Stimulated activated naive CD4-positive, alpha-beta T cell (primary cell): ENCODE results near the gene TMSB10.
"Not testable (repeated sequence)": the region's sequence is repeated elsewhere in the genome, so short reads cannot be mapped to it uniquely, and the experiment has no call there.

Source experiments
- DNase-seq, 6 experiments: peaks; one replicate each; lab custom pipeline; 2025; lab: John Stamatoyannopoulos, UW

The TMSB10 gene

DNA sequence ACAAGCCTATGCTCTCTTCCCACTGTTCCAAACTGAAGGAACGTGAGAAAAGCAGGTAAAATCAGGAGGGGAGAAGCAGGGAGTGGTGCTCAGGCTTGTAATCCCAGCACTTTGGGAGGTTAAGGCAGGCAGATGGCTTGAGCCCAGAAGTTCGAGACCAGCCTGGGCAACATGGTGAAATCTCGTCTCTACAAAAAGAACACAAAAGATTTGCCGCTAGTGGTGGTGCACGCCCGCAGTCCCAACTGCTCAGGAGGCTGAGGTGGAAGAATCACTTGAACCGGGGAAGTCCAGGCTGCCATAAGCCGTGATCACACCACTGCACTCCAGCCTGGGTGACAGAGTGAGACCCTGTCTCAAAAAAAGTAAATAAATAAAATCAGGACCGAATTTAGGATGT is 1.3 kb upstream of the TMSB10 start:
- peak in 1 of 6 experiments; percentile 23 for DNase-seq

DNA sequence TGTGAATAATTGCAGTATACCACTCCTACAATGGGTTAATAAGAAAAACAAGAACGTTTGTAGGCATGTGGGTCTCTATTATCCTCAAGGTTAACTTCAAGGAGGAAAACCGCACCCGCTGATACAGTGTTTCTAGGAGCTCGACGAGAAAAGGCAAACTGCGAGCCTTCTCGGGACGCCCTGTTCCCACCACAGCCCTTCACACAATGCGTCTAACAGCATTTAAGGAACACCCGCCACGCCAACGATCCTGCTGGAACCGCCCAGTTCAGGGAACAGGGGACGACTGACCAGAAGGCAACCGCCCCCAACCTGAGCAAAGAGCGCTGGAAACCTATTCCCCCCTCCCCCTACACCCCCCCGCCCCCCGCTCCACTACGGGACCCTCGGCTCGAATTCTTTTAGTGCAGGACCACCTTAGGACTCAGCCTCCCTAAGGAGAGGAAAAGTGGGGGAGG is 710 bp upstream of the TMSB10 start:
- peak; percentile 25 to 69 (median 52) for DNase-seq

DNA sequence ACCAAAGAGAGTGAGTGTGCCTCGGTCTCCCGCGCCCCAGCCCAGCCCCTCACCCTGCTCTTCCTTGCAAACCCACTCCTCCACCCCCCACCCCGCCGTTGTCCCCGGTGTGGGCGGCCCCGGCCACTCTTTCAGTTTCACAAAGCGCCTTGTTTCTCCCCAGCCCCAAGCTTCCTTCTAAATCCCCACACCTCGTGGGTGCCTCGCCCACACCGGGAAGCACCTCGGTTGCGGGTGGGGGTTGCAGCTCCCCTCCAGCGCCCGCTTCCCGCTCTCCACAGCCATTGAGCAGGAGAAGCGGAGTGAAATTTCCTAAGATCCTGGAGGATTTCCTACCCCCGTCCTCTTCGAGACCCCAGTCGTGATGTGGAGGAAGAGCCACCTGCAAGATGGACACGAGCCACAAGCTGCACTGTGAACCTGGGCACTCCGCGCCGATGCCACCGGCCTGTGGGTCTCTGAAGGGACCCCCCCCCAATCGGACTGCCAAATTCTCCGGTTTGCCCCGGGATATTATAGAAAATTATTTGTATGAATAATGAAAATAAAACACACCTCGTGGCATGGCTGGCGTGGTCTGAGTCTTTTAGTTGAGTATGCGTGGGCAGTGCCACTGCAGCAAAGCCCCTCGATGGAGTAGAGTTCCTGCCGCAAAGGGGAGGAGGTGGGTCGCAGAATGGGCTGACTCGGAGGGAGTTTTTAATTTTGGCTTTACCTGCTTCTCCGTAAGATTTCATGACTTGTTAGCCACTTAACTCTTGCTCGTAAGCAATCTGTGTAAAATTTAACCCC is 848 bp downstream of the TMSB10 start:
- DNase-seq, result peak in 5 of 6 experiments; percentile 11 to 54 (median 51)

DNA sequence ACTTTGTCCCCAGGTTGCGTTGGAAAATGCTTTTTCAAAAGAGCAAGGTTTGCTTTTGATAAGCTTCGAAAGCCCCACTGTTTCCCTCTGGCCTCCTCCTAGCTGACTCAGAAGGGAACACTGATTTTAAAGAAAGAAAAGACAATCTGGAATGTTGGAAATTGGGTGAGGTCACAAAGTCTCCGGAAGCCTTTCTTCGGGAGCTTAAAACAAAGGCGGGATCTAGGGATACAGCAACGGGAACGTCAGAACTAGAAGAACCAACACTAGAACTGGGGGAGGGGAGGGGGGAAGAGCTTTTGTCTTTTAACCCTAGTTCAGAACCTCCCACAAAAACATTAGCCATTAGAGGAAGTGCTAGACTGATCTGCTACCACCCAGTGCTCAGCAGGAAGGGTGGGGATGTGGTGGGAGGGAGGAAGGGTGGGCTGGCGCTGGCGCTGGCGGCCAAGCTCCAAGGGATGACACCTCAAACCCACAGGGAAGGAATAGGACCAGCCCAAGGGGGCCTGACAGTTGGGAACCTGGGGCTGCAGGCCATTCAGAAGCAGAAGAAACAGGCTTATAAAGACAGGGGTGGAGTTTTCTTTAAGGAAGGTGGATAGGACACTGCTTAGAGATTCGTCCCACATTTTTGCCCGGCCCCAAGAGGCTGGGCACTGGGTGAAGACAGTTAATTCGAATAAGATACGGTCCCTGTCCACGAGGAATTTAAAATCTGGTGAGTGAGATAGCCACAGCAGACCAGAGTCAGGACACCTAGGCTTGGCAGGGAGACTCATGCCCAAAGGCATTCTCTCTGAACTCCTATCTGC is 1.7 kb downstream of the TMSB10 start:
- peak; percentile 22 to 77 (median 60) for DNase-seq

DNA sequence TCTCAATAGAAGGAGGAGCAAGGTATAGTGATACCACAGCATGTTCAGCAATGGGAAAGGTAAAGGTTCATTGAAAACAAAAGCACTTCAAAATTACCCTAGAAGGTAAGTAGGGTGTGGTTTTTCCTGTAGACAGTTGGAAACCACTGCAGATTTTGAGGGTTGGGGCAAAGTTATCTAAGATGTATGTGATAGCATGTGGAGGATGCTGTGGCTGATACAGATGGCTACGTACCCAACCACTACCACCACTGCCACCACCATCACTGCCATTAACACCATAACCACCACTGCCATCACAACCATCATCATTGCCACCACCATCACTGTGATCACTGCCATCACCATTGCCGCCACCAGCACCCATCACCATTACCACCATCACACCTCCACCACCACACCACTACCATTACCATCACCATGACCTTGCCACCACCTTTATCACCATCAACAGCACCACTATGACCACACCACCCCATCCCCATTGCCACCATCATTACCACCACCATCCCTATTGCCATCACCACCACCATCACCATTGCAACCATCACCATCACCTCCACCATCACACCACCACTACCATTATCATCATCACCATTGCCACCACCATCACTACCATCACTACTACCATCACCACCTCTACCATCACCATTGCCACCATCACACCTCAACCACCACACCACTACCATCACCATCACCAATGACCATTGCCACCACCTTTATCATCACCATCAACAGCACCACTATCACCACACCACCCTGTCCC is 3.7 kb downstream of the TMSB10 start:
- peak in 4 of 6 experiments; percentile 10 to 74 (median 41) for DNase-seq

DNA sequence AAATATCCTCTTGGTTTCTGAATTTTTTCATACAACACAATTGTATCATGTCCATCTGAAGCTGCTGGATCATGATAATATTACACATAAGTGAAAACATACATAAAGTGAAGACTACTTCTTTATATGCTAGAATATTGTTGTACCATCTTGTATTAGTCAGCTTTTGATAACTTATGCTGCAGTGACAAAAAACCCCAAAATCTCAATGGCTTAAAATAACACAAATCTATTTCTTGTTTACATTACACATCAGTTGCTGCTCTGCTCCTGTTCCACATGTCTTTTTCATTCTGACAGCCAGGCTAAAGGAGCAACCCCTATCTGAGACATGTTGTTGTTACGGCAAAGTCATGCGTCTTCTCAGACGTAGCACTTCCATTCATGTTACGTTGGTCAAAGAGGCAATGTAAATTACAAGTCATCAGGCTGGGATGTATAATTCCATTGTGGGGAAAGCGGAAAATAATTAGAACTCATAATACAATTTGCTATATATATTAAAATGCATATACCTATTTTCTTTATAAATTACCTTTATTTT is 5.8 kb downstream of the TMSB10 start:
- DNase-seq, result no peak

DNA sequence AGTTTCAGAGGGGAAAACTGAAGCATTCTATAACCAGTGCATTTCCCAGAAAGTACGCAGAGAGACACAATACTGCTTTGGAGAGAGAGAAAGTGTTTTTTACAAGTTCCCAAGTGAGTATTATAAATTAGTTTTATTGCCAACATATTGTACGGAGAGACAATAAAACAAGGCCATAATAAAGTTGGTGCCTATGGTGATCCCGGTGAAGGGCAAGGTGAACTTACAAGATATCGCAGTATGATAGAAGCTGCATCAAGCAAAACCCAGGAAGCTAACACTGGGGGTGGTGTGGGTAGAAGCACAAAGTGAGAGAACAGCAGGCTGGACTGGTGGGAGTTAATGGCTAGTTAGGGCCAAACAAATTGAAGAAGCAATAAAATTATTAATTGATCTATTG is 7.5 kb downstream of the TMSB10 start:
- DNase-seq, result no peak

DNA sequence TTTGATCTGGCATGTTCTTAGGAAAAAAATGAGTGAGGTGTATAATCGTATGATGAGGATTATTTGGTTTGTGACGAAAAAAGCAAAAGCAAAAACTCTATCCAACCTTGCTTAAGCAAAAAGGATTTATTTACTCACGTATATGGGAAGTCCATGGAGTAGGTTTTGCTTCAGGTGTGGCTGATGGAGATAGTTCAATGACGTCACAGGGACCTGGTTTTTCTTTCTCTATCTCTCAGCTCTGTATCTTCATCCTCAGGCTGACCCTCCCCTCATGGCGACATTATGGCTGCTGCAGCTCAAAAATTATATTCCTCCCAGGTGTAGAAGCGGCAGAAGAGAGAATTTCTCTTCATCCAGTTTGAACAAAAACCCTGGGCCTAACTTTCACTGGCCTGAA is 8.9 kb downstream of the TMSB10 start:
- DNase-seq, result no peak

DNA sequence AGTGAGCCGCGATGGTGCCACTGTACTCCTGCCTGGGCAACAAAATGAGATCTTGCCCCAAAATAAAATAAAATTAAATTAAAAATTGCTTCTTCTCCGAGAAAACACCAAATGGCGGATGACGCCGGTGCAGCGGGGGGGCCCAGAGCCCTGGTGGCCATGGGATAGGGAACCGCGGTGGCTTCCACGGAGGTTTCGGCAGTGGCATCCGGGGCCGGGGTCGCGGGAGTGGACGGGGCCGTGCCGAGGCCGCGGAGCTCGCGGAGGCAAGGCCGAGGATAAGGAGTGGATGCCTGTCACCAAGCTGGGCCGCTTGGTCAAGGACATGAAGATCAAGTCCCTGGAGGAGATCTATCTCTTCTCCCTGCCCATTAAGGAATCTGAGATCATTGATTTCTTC is 10.2 kb downstream of the TMSB10 start:
- DNase-seq, result not testable (repeated sequence)

DNA sequence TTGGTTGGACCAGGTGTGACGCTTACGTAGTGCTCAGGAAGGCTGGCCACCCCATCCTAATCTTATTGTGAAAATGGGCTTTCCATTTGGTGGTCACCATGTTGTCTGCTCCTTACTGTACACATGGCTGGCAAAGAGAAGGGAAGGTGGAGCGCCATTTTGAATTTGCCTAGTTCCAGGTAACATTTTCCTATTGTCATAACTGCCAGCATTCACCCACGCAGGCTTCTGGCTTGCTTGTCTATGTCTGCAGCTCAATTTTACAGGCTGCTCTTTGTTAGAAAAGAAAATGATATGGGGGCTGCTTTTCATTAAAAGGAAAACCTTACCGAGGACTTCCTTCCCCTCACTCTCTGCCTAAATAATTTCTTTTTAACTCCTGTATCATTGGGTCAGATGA is 12.4 kb downstream of the TMSB10 start:
- not testable (repeated sequence) for DNase-seq

DNA sequence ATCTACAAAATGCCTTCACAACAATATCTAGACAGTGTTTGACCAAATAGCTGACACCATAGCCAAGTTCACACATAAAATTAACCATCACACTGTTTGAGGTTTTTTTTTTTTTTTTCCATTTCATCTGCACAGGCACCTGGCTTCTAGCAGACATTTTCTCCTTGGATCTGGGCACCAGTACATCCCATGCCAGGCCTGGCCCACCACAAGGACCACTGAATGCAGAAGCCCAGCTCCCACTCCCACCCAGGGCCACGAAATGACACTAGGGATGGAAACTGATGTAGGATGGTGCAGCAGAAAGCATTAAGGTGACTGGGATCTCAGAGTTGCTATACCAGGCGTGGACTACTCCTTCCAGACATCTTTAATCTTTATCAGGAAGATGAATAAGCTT is 13.0 kb downstream of the TMSB10 start:
- no peak for DNase-seq

DNA sequence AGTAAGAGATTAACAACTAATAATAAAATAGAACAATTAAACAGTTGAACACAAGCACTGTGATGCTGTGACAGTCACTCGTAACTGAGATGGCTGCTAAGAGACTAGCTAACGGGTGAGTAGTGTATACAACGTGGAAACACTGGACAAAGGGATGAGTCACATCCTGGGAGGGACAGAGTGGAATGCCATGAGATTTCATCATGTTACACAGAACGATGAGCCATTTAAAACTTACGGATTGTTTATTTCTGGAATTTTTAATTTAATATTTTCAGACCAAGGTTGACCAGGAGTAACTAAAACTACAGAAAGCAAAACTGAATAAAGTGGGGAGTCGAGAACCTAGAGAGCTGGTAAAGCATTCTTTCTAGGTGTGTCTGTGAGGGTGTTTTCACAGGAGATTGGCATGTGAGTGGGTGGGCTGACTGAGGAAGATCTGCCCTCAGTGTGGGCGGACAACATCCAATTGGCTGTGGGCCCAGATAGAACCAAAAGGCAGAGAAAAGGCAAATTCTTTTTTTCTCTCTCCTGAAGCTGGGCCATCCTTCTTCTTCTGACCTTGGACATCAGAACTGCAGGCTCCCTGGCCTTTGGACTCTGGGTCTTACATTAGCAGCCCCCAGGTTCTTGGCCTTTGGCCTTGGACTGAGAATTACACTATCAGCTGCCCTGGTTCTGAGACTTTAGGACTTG is 14.6 kb downstream of the TMSB10 start:
- peak in 4 of 6 experiments; percentile 26 to 41 (median 36) for DNase-seq

DNA sequence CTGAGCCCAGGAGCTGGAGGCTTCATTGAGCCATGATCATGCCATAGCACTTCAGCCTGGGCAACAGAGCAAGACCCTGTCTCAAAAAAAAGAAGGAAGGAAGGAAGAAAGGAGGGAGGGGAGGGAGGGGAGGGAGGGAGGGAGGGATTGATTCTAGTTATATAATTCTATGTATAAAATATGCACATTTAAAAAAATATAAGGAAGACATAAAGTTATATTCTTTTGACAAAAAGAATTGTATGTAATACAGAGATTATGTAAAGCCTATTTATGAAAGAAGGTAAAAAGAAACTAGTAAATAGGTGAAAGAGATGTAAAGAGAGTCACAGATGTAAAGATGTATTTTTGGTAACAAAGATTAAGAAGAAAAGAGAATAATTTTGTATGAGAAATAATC is 17.6 kb downstream of the TMSB10 start:
- DNase-seq, result no peak

DNA sequence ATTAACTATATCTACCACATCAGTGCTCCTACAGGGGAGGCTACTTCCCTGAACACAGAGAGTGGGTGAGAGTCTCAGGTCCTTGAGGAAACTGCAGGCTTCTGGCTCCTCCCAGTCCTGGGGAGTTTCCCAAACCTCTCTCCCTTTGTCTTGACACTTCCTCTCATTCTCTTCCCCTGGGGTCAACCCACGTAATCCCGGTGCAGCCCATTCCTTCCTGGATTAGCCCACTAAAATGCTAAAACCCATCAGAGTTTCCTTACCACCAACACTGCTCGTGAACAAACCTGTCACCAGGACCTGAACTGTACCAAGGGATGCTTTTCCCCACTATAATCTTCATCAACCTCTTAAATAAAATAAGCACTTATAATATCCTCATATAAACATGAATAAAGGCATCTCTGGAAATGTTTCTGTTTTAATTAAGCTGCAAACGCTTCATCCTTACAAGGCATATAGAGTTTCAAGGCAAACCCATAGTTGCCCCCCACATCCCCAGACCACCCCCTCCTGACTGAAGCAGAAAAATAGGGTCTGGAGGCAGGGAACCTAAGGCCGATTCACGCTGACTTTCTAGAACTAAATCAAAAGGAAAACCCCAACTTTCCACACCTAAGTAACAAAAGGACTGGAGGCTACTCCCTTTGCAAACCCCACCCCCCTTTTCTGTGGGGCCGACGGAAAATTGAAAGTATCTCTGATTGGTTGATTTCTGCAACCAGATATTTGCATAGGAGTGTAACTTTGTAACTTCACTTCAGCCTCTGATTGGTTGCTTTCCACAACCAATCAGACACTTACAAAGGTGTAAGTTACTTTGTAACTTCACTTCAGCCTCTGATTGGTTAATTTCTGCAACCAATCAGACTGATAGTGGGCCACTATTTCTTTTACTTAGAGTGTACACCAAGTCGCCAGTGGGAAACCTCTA is 19.0 kb downstream of the TMSB10 start:
- peak; percentile 18 to 67 (median 56) for DNase-seq

DNA sequence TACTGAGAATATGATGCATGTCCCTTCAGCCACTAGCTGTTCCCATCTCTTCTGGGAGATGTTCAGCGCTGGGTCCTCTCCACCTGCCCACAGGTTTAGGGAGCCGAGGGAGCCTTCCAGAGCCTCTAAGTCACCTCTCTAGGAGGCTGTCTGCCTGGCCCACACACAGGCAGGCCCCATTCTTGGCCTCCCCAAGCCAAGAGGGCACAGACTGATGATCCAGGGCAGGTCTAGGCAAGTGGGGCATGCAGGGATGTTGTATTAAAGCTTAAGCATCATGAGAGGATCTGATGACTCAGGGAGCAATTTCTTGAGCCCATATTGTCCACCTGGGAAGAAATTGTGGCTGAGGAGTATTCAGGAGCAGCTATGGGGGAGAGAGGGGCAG is 19.9 kb downstream of the TMSB10 start:
- DNase-seq, result peak in 1 of 6 experiments; percentile 55

DNA sequence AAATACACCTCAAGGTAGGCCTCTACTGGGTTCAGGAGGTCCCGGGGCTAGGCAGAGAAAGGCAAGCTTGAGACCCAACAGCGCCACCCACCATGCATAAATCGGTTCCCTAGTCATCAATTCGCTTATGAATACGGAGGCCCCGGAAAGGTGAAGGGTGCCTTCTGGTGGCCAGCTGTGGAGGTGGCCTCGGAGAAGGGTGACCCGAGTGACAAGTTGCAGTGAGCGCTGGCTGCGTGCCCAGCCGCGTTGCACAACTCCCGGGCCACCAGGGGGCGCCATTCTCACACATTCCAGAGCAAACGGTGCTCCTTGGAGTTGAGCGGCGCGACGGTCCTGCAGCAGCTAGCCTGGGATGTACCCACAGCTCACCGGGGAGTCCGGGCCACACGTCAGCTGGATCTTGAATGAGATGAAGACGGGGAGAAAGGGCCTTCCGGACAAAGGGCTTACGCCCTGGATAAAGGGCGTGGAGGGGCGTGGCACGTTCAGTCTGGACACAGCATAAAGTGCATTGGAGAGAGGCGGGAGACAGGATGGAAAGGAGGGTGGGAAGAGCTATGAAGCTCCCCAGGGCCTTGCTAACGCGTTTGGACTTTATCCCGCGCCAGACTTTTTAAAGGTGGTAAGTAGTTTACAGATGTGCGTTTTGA is 20.4 kb downstream of the TMSB10 start:
- DNase-seq, result peak; percentile 93 to 98 (median 96)

DNA sequence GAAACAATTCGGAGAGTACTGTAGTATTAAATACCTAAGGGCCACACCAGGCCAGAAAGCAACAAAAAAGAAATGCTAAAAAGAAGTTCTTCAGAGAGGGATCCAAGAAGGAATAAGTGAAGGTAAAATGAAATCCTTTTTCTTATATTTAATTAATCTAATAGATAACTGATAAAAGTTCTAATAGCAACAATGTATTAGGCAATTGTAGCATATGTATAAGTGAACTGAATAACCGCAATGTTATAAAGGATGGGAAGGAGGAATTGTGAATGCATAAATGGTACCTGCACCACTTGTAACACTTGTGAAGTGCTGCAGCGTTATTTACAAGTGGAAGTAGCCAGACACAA is 21.8 kb downstream of the TMSB10 start:
- DNase-seq, result no peak

DNA sequence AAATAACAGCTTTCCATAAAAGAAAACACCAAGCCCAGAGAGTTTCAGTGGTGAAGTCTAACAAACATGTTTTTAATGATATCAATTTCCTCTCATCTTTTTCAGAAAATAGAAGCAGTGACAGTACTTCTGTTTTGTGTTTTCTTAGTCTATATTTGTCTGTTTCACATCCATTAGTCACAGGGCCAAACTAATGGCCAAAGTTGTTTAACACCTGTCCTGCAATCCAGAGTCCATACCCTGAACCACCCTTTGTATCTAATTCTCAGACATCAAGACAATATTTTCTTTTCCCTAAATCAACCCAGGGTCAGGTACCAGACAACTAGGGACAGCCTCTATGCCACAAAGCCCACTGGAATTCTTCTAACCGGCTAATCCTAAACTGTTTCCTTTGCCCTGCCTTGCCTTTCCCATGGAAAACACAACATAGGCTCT is 25.9 kb downstream of the TMSB10 start:
- no peak for DNase-seq

DNA sequence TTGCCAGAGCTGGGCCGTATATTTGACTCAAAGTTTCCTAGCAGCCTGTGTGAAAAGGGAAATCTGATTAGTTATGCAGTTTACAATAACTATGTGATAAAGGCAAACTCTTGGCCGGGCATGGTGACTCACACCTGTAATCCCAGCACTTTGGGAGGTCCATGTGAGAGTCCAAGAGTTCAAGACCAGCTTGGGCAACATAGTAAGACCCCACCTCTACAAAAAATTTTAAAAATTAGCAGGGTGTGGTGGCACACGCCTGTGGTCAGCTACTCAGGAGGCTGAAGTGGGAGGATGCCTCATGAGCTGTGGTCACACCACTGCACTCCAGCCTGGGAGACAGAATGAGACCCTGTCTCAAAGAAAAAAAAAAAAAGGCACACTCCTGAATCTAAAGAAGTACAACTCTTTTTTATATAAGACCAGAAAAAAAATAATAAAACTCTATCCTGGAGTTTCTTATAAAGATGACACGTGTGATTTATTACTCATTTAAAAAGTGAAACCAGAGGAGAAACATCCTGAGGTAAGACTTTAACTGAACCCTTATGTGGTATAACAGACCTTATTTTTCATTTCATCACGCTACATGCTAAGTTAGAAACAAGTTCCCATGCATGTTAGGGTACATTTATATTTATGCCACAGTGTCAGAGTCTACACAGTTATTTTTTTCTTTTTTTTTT is 32.9 kb downstream of the TMSB10 start:
- DNase-seq, result peak in 3 of 6 experiments; percentile 21 to 39 (median 22)
